Fibroblast of skin of left biceps (primary cell): Measurements from ENCODE around the gene CILP2.

Experiments used
- DNase-seq, 2 experiments: peaks; one replicate each; pipeline ENCODE4 v3.0.0-alpha.2; 2013; ENCODE audit warnings: low read depth in 2 of 2

CILP2 gene

GRCh38 chr19:19538061-19538784 is at the start of gene CILP2:
CILP2 (plus strand) TSS chr19:19538265; CDS start chr19:19538350, 85 bp downstream.
- DNase-seq = no peak

GRCh38 chr19:19488875-19489690 is 49.0 kb upstream of the CILP2 start:
- DNase-seq = peak; percentile 91 to 94

GRCh38 chr19:19489804-19490204 is 48.3 kb upstream of the CILP2 start:
- DNase-seq = no peak

GRCh38 chr19:19490214-19490968 is 47.7 kb upstream of the CILP2 start:
- peak; percentile 50 to 52 for DNase-seq

GRCh38 chr19:19491321-19492025 is 46.6 kb upstream of the CILP2 start:
- no peak for DNase-seq

GRCh38 chr19:19492026-19492610 is 45.9 kb upstream of the CILP2 start:
- no peak for DNase-seq

GRCh38 chr19:19493841-19494546 is 44.1 kb upstream of the CILP2 start:
- no peak for DNase-seq

- DNase-seq = no peak
These were observed 42.2 kb upstream of the CILP2 start for GRCh38 chr19:19495614-19496603.

- no peak for DNase-seq
These were observed 39.6 kb upstream of the CILP2 start for GRCh38 chr19:19498255-19498991.

- no peak for DNase-seq
These were observed 38.6 kb upstream of the CILP2 start for GRCh38 chr19:19499272-19499995.

GRCh38 chr19:19500975-19501644 is 37.0 kb upstream of the CILP2 start:
- DNase-seq = no peak

- no peak for DNase-seq
These were observed 36.3 kb upstream of the CILP2 start for GRCh38 chr19:19501798-19502197.

GRCh38 chr19:19502281-19502680 is 35.8 kb upstream of the CILP2 start:
- DNase-seq = no peak

- DNase-seq = no peak
These were observed 35.1 kb upstream of the CILP2 start for GRCh38 chr19:19502808-19503602.

GRCh38 chr19:19504754-19505668 is 33.1 kb upstream of the CILP2 start:
- DNase-seq = no peak
